ENCODE measurements around the gene OR2D2. TPM values are rescaled to one million over a fixed set of nuclear protein-coding genes. Genes with fewer than 3 reads are reported as not detected.
"Not testable (repeated sequence)": the region's sequence is repeated elsewhere in the genome, so short reads cannot be mapped to it uniquely, and the experiment has no call there.

Gene OR2D2
- total RNA-seq, 3 donors from 2014 or later (not counting 1 experiment from before 2014, with no cell fraction given): not detected

- no peak for TF ChIP-seq CTCF (IDR thresholded peaks at IDR 0.05)
- Mint-ChIP-seq H3K4me1 (no peaks in the 10 kb centered on the region), H3K27ac (no peak overlapping the region), H3K27me3 (ENCODE audit: low read depth in 2 of 2) (peaks cover 6 to 44% of the 10 kb centered on the region in 2 donors), H3K36me3 (no peaks in the 10 kb centered on the region), H3K9me3 (peaks cover 0 to 2% of the 10 kb centered on the region in 2 donors), H3K4me3 (no peak overlapping the region)
- no peaks in the 10 kb centered on the region for H3K36me3 ChIP-seq (ENCODE audit: control insufficient read depth, insufficient read depth, low read length)
- no peak overlapping the region for H3K4me3 ChIP-seq (ENCODE audit: low read length)
- H3K27ac ChIP-seq (ENCODE audit: low read length): no peak overlapping the region
- intact Hi-C loops (cut with micrococcal nuclease): no loop called here
- 40% methylated on average over 2 of the region's 2 CpGs for whole genome bisulfite sequencing (ENCODE audit: insufficient coverage)
- DNase-seq: no peak
- H3K4me1 ChIP-seq (ENCODE audit: control insufficient read depth, insufficient read depth, low read length): no peaks in the 10 kb centered on the region
- no peaks in the 10 kb centered on the region for H3K27me3 ChIP-seq (ENCODE audit: control insufficient read depth, insufficient read depth, low read length)
- no peaks in the 10 kb centered on the region for H3K9me3 ChIP-seq (ENCODE audit: control insufficient read depth, insufficient read depth, low read length)
- no peak for ATAC-seq
Observed at GRCh38 chr11:6919698-6920097, 27.4 kb upstream of the OR2D2 start.

- Histone ChIP-seq H3K36me3 (ENCODE audit: control insufficient read depth, insufficient read depth, low read length) (no peaks in the 10 kb centered on the region), H3K27me3 (ENCODE audit: control insufficient read depth, insufficient read depth, low read length) (no peaks in the 10 kb centered on the region), H3K9me3 (ENCODE audit: control insufficient read depth, insufficient read depth, low read length) (no peaks in the 10 kb centered on the region), H3K27ac (ENCODE audit: low read length) (no peak overlapping the region), H3K4me3 (ENCODE audit: low read length) (no peak overlapping the region), H3K4me1 (ENCODE audit: control insufficient read depth, insufficient read depth, low read length) (no peaks in the 10 kb centered on the region)
- H3K9me3 Mint-ChIP-seq: peaks cover 0 to 2% of the 10 kb centered on the region in 2 donors
- DNase-seq: no peak
- no peak overlapping the region for H3K4me3 Mint-ChIP-seq
- no peaks in the 10 kb centered on the region for H3K4me1 Mint-ChIP-seq
- WGBS (ENCODE audit: insufficient coverage): 95% methylated on average over 3 of the region's 3 CpGs
- TF ChIP-seq CTCF (IDR thresholded peaks at IDR 0.05): no peak
- ATAC-seq: no peak
- no peak overlapping the region for H3K27ac Mint-ChIP-seq
- no peaks in the 10 kb centered on the region for H3K36me3 Mint-ChIP-seq
- H3K27me3 Mint-ChIP-seq (ENCODE audit: low read depth in 2 of 2): no peaks in the 10 kb centered on the region
- intact Hi-C loops (cut with micrococcal nuclease): no loop called here
Observed at GRCh38 chr11:6911948-6912347, 19.6 kb upstream of the OR2D2 start.

GRCh38 chr11:6911378-6911777 is 19.1 kb upstream of the OR2D2 start:
- Histone ChIP-seq H3K4me1 (ENCODE audit: control insufficient read depth, insufficient read depth, low read length) (no peaks in the 10 kb centered on the region), H3K9me3 (ENCODE audit: control insufficient read depth, insufficient read depth, low read length) (no peaks in the 10 kb centered on the region), H3K36me3 (ENCODE audit: control insufficient read depth, insufficient read depth, low read length) (no peaks in the 10 kb centered on the region), H3K27ac (ENCODE audit: low read length) (no peak overlapping the region), H3K27me3 (ENCODE audit: control insufficient read depth, insufficient read depth, low read length) (no peaks in the 10 kb centered on the region), H3K4me3 (ENCODE audit: low read length) (no peak overlapping the region)
- Mint-ChIP-seq H3K4me1 (no peaks in the 10 kb centered on the region), H3K27me3 (ENCODE audit: low read depth in 2 of 2) (no peaks in the 10 kb centered on the region), H3K4me3 (no peak overlapping the region), H3K9me3 (peaks cover 0 to 2% of the 10 kb centered on the region in 2 donors), H3K27ac (no peak overlapping the region), H3K36me3 (no peaks in the 10 kb centered on the region)
- ATAC-seq (no peak), DNase-seq (no peak)
- no peak for TF ChIP-seq CTCF (IDR thresholded peaks at IDR 0.05)
- WGBS (ENCODE audit: insufficient coverage): 91% methylated on average over 3 of the region's 3 CpGs
- intact Hi-C loops (cut with micrococcal nuclease): no loop called here

- H3K27me3 Mint-ChIP-seq (ENCODE audit: low read depth in 2 of 2): peaks cover 7 to 11% of the 10 kb centered on the region in 2 donors
- H3K4me3 ChIP-seq (ENCODE audit: low read length); H3K4me1 ChIP-seq (ENCODE audit: control insufficient read depth, insufficient read depth, low read length); H3K27ac Mint-ChIP-seq; H3K27me3 ChIP-seq (ENCODE audit: control insufficient read depth, insufficient read depth, low read length); H3K36me3 ChIP-seq (ENCODE audit: control insufficient read depth, insufficient read depth, low read length); H3K36me3 Mint-ChIP-seq; DNase-seq; H3K9me3 Mint-ChIP-seq; H3K27ac ChIP-seq (ENCODE audit: low read length); H3K4me1 Mint-ChIP-seq; ATAC-seq; intact Hi-C loops (cut with micrococcal nuclease); H3K9me3 ChIP-seq (ENCODE audit: control insufficient read depth, insufficient read depth, low read length); H3K4me3 Mint-ChIP-seq: not testable (repeated sequence)
- 82% methylated on average over 13 of the region's 13 CpGs for WGBS (ENCODE audit: insufficient coverage)
Observed at GRCh38 chr11:6904804-6905203, 12.5 kb upstream of the OR2D2 start.
